HCT116 (cell line): ENCODE measurements around the gene PCDH17. TPM values are rescaled to one million over a fixed set of nuclear protein-coding genes. Genes with fewer than 3 reads are reported as not detected.

ENCODE experiments used
- ATAC-seq: fragments of 200-7000 bp; cut with Tn5 transposase; 2 replicates; pipeline ENCODE4 v1.9.1; 2020; ENCODE audit warnings: mild to moderate bottlenecking, moderate library complexity
- BruUV-seq: library from RNA; stranded (reverse); fragments of 400-500 nt; replicated peaks from 2 replicates; lab custom pipeline; 2021; lab: Mats Ljungman, UMichigan
- CTCF ChIA-PET: fragments of 300-600 bp; sonication (Branson Sonifier 250); formaldehyde crosslinking; loops from one replicate; lab custom pipeline; 2021; ENCODE audit warnings: antibody characterized with exemption; lab: Charles Lee
- POLR2A ChIA-PET: fragments of 300-600, 350-600 bp; sonication (Branson Sonifier 250); formaldehyde crosslinking; loops from one replicate; lab custom pipeline; 2021; ENCODE audit warnings: antibody characterized with exemption; lab: Charles Lee
- RAD21 ChIA-PET, 2 experiments: fragments of 300-600 bp; sonication (Branson Sonifier 250); formaldehyde crosslinking; loops; one replicate each; lab custom pipeline; 2023; ENCODE audit warnings: low total read pairs in 2 of 2; ENCODE audit not compliant: uncharacterized antibody in 2 of 2, unreplicated experiment in 2 of 2, low non-redundant PET in 1 of 2; lab: Charles Lee
- DNase-seq: peaks from one replicate; pipeline ENCODE4 v3.0.0-alpha.2; 2010; ENCODE audit warnings: low read depth, low spot score
- H2AFZ ChIP-seq: fragments of 200-600 bp; shearing (Covaris generic), sonication (generic); 2 replicates; pipeline ENCODE4 v1.6.1; 2017; ENCODE audit warnings: low read depth, mixed run types, mixed read lengths, antibody characterized with exemption, low read length; ENCODE audit not compliant: poor library complexity, severe bottlenecking
- H3K27ac ChIP-seq: 2 replicates; pipeline ENCODE4 v1.5.1; 2012; ENCODE audit warnings: low read depth, low read length
- H3K27me3 ChIP-seq: fragments of 200-600 bp; sonication (generic); 2 replicates; pipeline ENCODE4 v1.6.1; 2016; ENCODE audit warnings: mixed run types, low read length, mixed read lengths; ENCODE audit not compliant: insufficient read depth
- H3K36me3 ChIP-seq, 2 experiments: fragments of 200-500 bp in 1 of 2; fragments of 200-600 bp in 1 of 2; sonication (Bioruptor generic) in 1 of 2; sonication (generic) in 1 of 2; 2 replicates each; pipeline versions ENCODE4 v1.5.1 to v1.6.1; 2014 to 2016; ENCODE audit warnings: low read length in 2 of 2, inconsistent platforms in 1 of 2, mixed read lengths in 1 of 2, mixed run types in 1 of 2; ENCODE audit not compliant: insufficient read depth in 2 of 2, control insufficient read depth in 1 of 2
- H3K4me1 ChIP-seq, 2 experiments: fragments of 200-600 bp in 1 of 2; sonication (generic) in 1 of 2; 2 replicates each; pipeline versions ENCODE4 v1.5.1 to v1.6.1; 2012 to 2017; ENCODE audit warnings: low read length in 2 of 2, inconsistent platforms in 1 of 2, mild to moderate bottlenecking in 1 of 2, mixed read lengths in 1 of 2, mixed run types in 1 of 2, moderate library complexity in 1 of 2; ENCODE audit not compliant: insufficient read depth in 2 of 2, control insufficient read depth in 1 of 2
- H3K4me2 ChIP-seq: fragments of 200-600 bp; sonication (generic); 2 replicates; pipeline ENCODE4 v1.6.1; 2017; ENCODE audit warnings: mixed run types, low read length, mixed read lengths
- H3K4me3 ChIP-seq, 2 experiments: fragments of 200-600 bp in 1 of 2; sonication (generic) in 1 of 2; replicated peaks in 1 of 2; 2 replicates each; pipeline ENCODE4 v1.5.1; 2011 to 2016; ENCODE audit warnings: low read length in 2 of 2, control low read depth in 1 of 2, low read depth in 1 of 2, mild to moderate bottlenecking in 1 of 2, mixed read lengths in 1 of 2, mixed run types in 1 of 2
- H3K79me2 ChIP-seq: fragments of 200-600 bp; sonication (generic); 2 replicates; pipeline ENCODE4 v1.6.1; 2017; ENCODE audit warnings: mild to moderate bottlenecking, mixed run types, low read length, moderate library complexity, mixed read lengths; ENCODE audit not compliant: insufficient read depth
- H3K9ac ChIP-seq: fragments of 200-600 bp; sonication (generic); 2 replicates; pipeline ENCODE4 v1.6.1; 2016; ENCODE audit warnings: low read length, mixed read lengths
- H3K9me2 ChIP-seq: fragments of 200-600 bp; sonication (generic), shearing (Covaris generic); 2 replicates; pipeline ENCODE4 v1.6.1; 2017; ENCODE audit warnings: mixed run types, mild to moderate bottlenecking, moderate library complexity; ENCODE audit not compliant: insufficient read depth
- H3K9me3 ChIP-seq, 2 experiments: fragments of 200-500 bp in 1 of 2; fragments of 200-600 bp in 1 of 2; sonication (Bioruptor generic) in 1 of 2; sonication (generic) in 1 of 2; 2 replicates each; pipeline ENCODE4 v1.6.1; 2014 to 2017; ENCODE audit warnings: low read length in 2 of 2, mixed read lengths in 2 of 2, inconsistent platforms in 1 of 2, low read depth in 1 of 2, mild to moderate bottlenecking in 1 of 2, mixed run types in 1 of 2, moderate library complexity in 1 of 2; ENCODE audit not compliant: control insufficient read depth in 1 of 2, insufficient read depth in 1 of 2
- H4K20me1 ChIP-seq: fragments of 200-600 bp; sonication (generic), shearing (Covaris generic); 2 replicates; pipeline ENCODE4 v1.6.1; 2017; ENCODE audit warnings: mixed run types, mild to moderate bottlenecking, moderate library complexity; ENCODE audit not compliant: insufficient read depth
- CEBPB ChIP-seq: IDR thresholded peaks from 2 replicates; pipeline ENCODE4 v1.6.1; 2012; ENCODE audit warnings: low read depth
- ELF1 ChIP-seq: IDR thresholded peaks from 2 replicates; pipeline ENCODE4 v1.6.1; 2012; ENCODE audit warnings: low read depth, borderline replicate concordance
- EZH2 ChIP-seq: fragments of 200-600 bp; sonication (generic); IDR thresholded peaks from 2 replicates; pipeline ENCODE4 v1.6.1; 2017; ENCODE audit warnings: antibody characterized with exemption, mixed run types
- EZH2phosphoT487 ChIP-seq: fragments of 200-600 bp; IDR thresholded peaks from 2 replicates; pipeline ENCODE4 v1.6.1; 2018; ENCODE audit warnings: antibody characterized with exemption, borderline replicate concordance
- FOSL1 ChIP-seq: IDR thresholded peaks from 2 replicates; pipeline ENCODE4 v1.6.1; 2012; ENCODE audit warnings: low read depth
- JUND ChIP-seq: IDR thresholded peaks from 2 replicates; pipeline ENCODE4 v1.6.1; 2012
- POLR2AphosphoS5 ChIP-seq: IDR thresholded peaks from 2 replicates; pipeline ENCODE4 v1.6.1; 2011; ENCODE audit warnings: mild to moderate bottlenecking, low read depth, low read length, moderate library complexity
- RAD21 ChIP-seq: IDR thresholded peaks from 2 replicates; pipeline ENCODE4 v1.6.1; 2012; ENCODE audit warnings: low read depth, mild to moderate bottlenecking
- SP1 ChIP-seq: IDR thresholded peaks from 2 replicates; pipeline ENCODE4 v1.6.1; 2012; ENCODE audit warnings: low read depth
- ZNF274 ChIP-seq: fragments of 200-500 bp; sonication (Bioruptor generic); IDR thresholded peaks from 2 replicates; pipeline ENCODE4 v1.6.1; 2014; ENCODE audit warnings: mild to moderate bottlenecking, low read depth, low read length, inconsistent platforms
- intact Hi-C: fragments of 100-400 bp; cut with micrococcal nuclease; formaldehyde crosslinking; loops from 2 replicates; pipeline ENCODE4 v1.10.0; 2022
- total RNA-seq: library from RNA; stranded (reverse); gene quantifications from one replicate; pipeline ENCODE4 v1.2.1, GENCODE V29; 2021; ENCODE audit not compliant: unreplicated experiment
- TF ChIP-seq, protein P1 (sequence below): IDR thresholded peaks from 2 replicates; pipeline ENCODE4 v1.6.1; 2012; ENCODE audit warnings: low read depth
- TF ChIP-seq, protein P2 (sequence below): IDR thresholded peaks from 2 replicates; pipeline ENCODE4 v1.6.1; 2012
- TF ChIP-seq, protein P3 (sequence below): IDR thresholded peaks from 2 replicates; pipeline ENCODE4 v1.6.1; 2012

PCDH17 gene
- total RNA-seq, 1 experiment from 2014 or later: 0.02 TPM

DNA sequence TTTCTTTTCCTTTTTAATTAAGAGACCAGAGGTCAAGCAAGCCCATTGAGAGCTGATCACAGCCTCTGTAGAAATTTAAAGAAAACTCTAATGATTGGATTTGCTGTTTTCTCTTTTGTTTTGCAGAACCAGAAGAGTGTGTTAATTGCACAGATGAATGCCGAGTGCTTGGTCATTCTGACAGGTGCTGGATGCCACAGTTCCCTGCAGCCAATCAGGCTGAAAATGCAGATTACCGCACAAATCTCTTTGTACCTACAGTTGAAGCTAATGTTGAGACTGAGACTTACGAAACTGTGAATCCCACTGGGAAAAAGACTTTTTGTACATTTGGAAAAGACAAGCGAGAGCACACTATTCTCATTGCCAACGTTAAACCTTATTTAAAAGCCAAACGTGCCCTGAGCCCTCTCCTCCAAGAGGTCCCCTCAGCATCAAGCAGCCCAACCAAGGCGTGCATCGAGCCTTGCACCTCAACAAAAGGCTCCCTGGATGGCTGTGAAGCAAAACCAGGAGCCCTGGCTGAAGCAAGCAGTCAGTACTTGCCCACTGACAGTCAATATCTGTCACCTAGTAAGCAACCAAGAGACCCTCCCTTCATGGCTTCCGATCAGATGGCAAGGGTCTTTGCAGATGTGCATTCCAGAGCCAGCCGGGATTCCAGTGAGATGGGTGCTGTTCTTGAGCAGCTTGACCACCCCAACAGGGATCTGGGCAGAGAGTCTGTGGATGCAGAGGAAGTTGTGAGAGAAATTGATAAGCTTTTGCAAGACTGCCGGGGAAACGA is 93.1 kb downstream of the PCDH17 start:
- H3K27me3 ChIP-seq: no peaks in the 10 kb centered on the region
- H3K9me3 ChIP-seq: peaks cover 13 to 30% of the 10 kb centered on the region in 2 experiments; a peak in 3 of 4 replicates
- intact Hi-C loops: no loop called here
- H2AFZ ChIP-seq: no peak overlapping the region
- ChIA-PET POLR2A (no interaction called here), RAD21 (no interaction called here), CTCF (no interaction called here)
- H3K4me2 ChIP-seq: no peak overlapping the region
- H3K9ac ChIP-seq: no peak overlapping the region
- no peaks in the 10 kb centered on the region for H4K20me1 ChIP-seq
- no peaks in the 10 kb centered on the region for H3K79me2 ChIP-seq
- no peak overlapping the region for H3K4me3 ChIP-seq
- TF ChIP-seq CEBPB (no peak), POLR2AphosphoS5 (no peak), ELF1 (no peak), FOSL1 (no peak), JUND (no peak), SP1 (no peak), ZNF274 (no peak), RAD21 (no peak), EZH2phosphoT487 (no peak), EZH2 (no peak)
- TF ChIP-seq, protein P1, sequence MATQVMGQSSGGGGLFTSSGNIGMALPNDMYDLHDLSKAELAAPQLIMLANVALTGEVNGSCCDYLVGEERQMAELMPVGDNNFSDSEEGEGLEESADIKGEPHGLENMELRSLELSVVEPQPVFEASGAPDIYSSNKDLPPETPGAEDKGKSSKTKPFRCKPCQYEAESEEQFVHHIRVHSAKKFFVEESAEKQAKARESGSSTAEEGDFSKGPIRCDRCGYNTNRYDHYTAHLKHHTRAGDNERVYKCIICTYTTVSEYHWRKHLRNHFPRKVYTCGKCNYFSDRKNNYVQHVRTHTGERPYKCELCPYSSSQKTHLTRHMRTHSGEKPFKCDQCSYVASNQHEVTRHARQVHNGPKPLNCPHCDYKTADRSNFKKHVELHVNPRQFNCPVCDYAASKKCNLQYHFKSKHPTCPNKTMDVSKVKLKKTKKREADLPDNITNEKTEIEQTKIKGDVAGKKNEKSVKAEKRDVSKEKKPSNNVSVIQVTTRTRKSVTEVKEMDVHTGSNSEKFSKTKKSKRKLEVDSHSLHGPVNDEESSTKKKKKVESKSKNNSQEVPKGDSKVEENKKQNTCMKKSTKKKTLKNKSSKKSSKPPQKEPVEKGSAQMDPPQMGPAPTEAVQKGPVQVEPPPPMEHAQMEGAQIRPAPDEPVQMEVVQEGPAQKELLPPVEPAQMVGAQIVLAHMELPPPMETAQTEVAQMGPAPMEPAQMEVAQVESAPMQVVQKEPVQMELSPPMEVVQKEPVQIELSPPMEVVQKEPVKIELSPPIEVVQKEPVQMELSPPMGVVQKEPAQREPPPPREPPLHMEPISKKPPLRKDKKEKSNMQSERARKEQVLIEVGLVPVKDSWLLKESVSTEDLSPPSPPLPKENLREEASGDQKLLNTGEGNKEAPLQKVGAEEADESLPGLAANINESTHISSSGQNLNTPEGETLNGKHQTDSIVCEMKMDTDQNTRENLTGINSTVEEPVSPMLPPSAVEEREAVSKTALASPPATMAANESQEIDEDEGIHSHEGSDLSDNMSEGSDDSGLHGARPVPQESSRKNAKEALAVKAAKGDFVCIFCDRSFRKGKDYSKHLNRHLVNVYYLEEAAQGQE: no peak
- TF ChIP-seq, protein P2, sequence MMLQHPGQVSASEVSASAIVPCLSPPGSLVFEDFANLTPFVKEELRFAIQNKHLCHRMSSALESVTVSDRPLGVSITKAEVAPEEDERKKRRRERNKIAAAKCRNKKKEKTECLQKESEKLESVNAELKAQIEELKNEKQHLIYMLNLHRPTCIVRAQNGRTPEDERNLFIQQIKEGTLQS: no peak
- TF ChIP-seq, protein P3, sequence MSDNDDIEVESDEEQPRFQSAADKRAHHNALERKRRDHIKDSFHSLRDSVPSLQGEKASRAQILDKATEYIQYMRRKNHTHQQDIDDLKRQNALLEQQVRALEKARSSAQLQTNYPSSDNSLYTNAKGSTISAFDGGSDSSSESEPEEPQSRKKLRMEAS: no peak
- H3K9me2 ChIP-seq: no peaks in the 10 kb centered on the region
- no peak overlapping the region for H3K27ac ChIP-seq
- no TSS peak for BruUV-seq
- DNase-seq (no peak), ATAC-seq (no peak)
- no peaks in the 10 kb centered on the region for H3K4me1 ChIP-seq
- H3K36me3 ChIP-seq: no peaks in the 10 kb centered on the region
